Brain microvascular endothelial cell (primary cell): ENCODE data around the gene ZNF143.

Source experiments
- DNase-seq: peaks from one replicate; pipeline ENCODE4 v3.0.0-alpha.2; 2020
- H3K27ac ChIP-seq: fragments of 250-450 bp; sonication (Bioruptor Pico); 2 replicates; pipeline ENCODE4 v1.5.1; 2020; ENCODE audit warnings: mild to moderate bottlenecking, moderate library complexity
- H3K27me3 ChIP-seq: fragments of 250-450 bp; sonication (Bioruptor Pico); replicated peaks from 2 replicates; pipeline ENCODE4 v1.5.1; 2020; ENCODE audit warnings: mild to moderate bottlenecking
- H3K36me3 ChIP-seq: fragments of 250-450 bp; sonication (Bioruptor Pico); replicated peaks from 2 replicates; pipeline ENCODE4 v1.5.1; 2020; ENCODE audit warnings: mild to moderate bottlenecking
- H3K4me3 ChIP-seq: 2 replicates; pipeline ENCODE4 v1.5.1; 2011; ENCODE audit warnings: low read depth, mild to moderate bottlenecking, control low read depth, low read length, moderate library complexity
- in situ Hi-C: cut with HindIII; loops from 2 replicates; pipeline ENCODE4 v1.10.0; 2017; ENCODE audit warnings: low sequenced_read_pairs, low pct_ligation_motif_present
- TF ChIP-seq, protein P1 (sequence below): IDR thresholded peaks from 2 replicates; pipeline ENCODE4 v1.5.1; 2011; ENCODE audit warnings: low read depth, mild to moderate bottlenecking, moderate library complexity, low read length, control low read depth, inconsistent platforms; ENCODE audit errors: missing control alignments

ZNF143 gene

GRCh38 chr11:9563196-9563730 is 102.5 kb downstream of the ZNF143 start:
- Histone ChIP-seq H3K36me3 (no peaks in the 10 kb centered on the region), H3K27me3 (no peaks in the 10 kb centered on the region), H3K27ac (no peak overlapping the region), H3K4me3 (no peak overlapping the region)
- no peak for DNase-seq
- in situ Hi-C loops, result no loop called here
- TF ChIP-seq, protein P1, sequence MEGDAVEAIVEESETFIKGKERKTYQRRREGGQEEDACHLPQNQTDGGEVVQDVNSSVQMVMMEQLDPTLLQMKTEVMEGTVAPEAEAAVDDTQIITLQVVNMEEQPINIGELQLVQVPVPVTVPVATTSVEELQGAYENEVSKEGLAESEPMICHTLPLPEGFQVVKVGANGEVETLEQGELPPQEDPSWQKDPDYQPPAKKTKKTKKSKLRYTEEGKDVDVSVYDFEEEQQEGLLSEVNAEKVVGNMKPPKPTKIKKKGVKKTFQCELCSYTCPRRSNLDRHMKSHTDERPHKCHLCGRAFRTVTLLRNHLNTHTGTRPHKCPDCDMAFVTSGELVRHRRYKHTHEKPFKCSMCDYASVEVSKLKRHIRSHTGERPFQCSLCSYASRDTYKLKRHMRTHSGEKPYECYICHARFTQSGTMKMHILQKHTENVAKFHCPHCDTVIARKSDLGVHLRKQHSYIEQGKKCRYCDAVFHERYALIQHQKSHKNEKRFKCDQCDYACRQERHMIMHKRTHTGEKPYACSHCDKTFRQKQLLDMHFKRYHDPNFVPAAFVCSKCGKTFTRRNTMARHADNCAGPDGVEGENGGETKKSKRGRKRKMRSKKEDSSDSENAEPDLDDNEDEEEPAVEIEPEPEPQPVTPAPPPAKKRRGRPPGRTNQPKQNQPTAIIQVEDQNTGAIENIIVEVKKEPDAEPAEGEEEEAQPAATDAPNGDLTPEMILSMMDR, result no peak

DNA sequence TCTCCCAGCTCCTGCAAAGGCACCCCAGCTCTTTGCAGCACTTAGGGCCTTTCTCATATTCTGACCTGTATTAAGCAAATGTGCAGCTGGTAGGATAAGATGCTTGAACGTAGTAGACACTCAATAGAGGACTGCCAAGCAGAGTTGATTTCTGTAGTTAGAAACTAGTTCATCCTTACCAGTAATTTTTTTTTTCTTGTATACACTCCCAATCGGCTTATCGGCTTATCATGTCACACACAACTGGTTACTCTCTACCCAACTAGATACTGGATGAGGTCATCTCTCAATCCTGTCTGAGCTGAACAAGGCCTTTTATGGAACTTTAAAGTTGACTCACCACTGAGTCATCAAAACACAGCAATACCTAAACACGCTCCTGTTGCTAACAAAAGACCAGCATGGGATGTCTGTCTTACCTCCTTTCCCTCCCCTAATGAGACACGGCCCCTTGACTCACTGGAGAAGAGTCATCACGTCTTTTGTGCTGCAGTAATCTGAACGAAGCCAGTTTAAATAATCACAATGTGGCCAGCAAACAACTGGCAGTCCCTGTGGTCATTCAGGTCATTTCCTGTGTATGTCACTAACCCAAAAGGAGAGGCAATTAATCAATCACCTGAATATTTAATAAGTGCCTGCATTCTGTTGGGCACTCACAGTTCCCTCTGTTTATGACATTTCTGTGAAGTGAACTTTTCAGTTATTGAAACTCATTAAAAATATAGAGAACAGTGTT is 105.2 kb downstream of the ZNF143 start:
- no peak overlapping the region for H3K4me3 ChIP-seq
- H3K36me3 ChIP-seq, result no peaks in the 10 kb centered on the region
- H3K27me3 ChIP-seq, result no peaks in the 10 kb centered on the region
- DNase-seq, result peak; percentile 100
- in situ Hi-C loops, result no loop called here
- TF ChIP-seq, protein P1, result no peak
- H3K27ac ChIP-seq, result peak overlapping the region; percentile 100

DNA sequence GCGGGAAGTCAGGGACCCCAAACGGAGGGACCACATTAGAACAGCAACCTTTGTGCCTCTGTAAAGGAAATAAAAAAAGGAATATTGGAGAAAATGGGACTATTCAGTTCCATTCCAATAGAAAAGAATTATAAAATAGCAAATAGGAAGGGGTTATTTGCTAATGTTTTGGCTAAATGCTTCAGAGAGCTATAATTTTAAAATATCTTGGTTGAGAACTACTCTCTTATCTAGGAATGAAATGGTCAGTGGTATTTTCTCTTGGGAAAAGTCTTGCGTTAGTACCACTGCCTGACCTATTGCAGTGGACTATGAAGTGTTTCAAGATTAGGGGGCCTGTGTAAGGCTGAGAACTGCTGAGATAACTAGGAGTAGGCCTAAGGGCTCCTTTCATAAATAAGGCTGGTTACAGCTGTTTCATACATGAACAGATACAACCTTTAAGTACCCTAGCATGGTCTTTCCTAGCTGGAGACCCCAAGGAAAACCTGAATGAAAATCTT is 105.8 kb downstream of the ZNF143 start:
- H3K27me3 ChIP-seq, result no peaks in the 10 kb centered on the region
- H3K36me3 ChIP-seq, result no peaks in the 10 kb centered on the region
- H3K4me3 ChIP-seq, result no peak overlapping the region
- TF ChIP-seq, protein P1, result no peak
- in situ Hi-C loops, result no loop called here
- peak; percentile 89 for DNase-seq
- H3K27ac ChIP-seq, result peak overlapping the region; percentile 100

DNA sequence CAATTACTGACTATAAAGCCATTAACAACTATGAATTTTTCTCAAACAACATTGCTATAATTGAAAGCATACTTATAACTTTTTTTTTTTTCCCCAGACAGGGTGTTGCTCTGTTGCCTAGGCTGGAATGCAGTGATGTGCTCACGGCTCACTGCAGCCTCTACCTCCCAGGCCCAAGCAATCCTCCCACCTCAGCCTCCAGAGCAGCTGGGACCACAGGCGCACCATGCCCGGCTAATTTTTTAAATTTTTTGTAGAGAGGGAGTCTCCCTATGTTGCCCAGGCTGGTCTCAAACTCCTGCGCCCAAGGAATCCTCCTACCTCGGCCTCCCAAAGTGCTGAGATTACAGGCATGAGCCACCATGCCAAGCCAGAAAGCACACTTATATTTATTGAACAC is 106.6 kb downstream of the ZNF143 start:
- Histone ChIP-seq H3K27me3 (no peaks in the 10 kb centered on the region), H3K36me3 (no peaks in the 10 kb centered on the region), H3K27ac (peak overlapping the region; percentile 100), H3K4me3 (no peak overlapping the region)
- no peak for DNase-seq
- in situ Hi-C loops, result no loop called here
- TF ChIP-seq, protein P1, result no peak

DNA sequence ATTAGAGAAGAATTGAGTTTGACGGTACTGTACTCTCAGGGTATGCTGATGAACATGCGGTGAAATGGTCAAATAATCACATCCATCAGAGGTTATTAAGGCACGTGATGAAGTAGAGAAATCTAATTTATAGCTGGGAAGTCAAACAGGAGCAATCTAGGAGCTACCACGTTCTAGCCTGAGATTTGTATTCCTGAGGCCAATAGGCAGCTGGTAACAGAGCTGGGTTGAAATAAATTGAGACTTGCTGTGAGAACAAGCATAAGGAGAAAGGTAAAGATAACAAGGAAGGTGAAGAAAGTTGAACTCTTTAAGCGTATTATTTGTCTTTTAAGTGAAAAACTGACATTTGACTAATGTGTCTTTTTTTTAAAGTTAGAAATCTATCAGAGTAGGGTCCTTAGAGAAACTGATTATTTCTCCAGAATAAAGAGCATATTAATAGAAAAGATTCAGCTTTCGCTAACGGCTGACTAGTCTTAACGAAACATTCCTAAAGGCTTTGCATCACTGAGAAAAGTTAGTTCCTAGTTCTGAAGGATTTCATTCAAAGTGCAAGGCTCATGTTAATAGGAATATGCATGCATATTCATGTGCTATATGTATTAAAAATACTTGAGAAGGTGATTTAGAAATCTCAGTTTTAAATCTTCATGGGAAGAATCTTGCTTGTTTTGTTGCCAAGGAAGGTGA is 107.5 kb downstream of the ZNF143 start:
- H3K4me3 ChIP-seq, result no peak overlapping the region
- TF ChIP-seq, protein P1, result no peak
- in situ Hi-C loops, result no loop called here
- H3K36me3 ChIP-seq, result no peaks in the 10 kb centered on the region
- DNase-seq, result no peak
- no peaks in the 10 kb centered on the region for H3K27me3 ChIP-seq
- H3K27ac ChIP-seq, result peak overlapping the region; percentile 100
